ENCODE measurements around the gene GJB3.
"Not testable (repeated sequence)": the region's sequence is repeated elsewhere in the genome, so short reads cannot be mapped to it uniquely, and the experiment has no call there.

The GJB3 gene

DNA sequence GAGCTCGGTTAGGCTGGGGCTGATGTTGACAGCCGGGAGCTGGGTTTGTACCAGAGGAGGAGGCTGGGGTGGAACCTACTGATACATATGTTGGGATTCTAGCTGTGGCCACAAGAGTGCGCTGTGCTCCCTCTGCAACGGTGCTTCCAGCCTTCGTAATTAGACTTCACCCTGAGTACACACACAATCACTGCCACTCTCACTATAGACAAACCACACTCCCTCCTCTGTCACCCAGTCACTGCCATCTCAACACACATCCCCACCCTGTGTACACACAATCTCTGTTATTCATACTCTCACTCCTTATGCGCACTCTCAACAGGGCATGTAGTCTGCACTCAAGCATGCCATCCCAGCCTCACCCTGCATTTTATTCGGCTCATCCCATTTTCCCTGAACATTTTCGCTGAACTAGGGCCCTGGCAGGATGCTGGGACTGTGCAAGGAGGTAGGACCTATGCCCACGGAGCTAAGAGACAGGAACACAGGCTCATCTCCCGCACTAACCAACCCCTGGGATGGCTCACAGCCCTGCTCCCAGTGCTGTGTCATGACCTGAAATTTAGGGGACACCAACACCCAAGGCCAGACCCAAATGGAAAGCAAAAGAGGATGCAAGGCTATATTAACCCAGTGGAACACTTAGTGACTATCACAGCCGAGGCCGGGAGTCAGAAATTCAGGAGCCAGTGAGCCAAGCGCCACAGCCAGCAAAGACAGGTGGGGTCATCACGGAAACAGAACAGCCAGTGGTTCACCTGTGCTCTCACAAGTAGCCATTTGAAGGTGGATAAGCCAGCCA is 5.7 kb downstream of the GJB3 start:
- peak; percentile 79 for DNase-seq (ENCODE audit: low spot score)

DNA sequence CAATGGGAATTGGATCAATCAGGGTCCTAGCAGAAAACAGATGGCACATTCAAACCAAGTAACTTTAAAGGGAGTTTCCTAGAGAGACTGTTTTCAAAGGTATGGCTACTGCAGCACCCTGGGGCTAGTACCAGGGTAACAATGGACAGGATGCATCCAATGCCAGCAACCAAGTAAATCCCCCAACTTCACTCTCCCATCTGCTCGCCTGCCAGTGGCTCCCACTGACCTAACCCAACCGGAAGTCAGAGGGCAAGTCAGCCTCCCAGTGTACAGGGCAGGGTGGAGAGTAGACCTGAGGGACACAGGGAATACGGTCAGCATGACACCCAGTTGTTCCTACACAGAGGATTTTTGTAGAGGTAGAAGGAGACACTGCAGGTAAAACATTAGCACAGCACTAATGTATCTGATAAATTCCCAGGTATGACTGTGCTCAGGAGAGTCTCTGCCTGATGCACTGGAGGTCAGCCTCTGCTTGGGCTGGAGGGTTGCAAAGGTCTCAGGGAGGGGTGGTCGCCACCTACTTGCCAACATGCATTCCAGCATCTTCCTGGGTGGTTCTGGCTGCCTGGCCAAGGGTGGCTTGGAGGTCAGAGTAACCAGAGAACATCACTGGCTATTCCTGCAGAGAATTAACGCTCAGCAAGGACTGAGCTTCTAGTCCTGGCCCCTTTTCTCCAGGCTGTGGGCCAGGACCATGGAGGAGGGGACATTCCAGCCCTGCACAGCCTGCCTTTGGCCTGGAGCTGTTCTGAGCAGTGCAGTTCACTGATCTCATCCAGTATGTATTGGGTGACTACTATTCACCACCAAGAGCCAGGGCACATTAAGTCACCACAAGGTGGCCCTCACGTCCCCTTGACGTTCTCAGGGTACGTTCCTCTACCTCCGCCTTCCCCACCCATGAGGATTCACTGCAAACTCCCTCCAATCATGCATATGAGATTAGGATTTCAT is 6.7 kb downstream of the GJB3 start:
- peak; percentile 47 for DNase-seq (ENCODE audit: low spot score)

DNA sequence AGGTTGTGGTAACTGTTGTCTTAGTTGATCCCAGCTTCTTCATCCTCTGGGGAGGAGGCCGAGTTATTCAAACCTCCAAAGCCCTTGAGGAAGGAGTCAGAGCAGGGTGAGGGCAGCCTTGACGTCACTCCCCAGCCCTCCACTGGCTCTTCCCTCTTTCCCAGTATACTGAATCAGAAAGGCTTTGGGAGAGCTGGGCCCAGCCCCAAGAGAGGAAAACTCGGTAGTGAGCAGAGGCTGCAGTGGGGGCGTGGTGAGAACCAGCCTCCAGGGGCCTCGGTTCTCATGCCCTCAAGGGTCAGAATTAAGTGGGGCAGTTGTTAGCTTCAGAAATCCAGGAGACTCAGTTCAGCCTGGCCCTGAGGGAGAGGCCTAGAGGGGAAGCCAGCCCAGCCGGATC is 10.0 kb downstream of the GJB3 start:
- no peak for DNase-seq (ENCODE audit: low spot score)

DNA sequence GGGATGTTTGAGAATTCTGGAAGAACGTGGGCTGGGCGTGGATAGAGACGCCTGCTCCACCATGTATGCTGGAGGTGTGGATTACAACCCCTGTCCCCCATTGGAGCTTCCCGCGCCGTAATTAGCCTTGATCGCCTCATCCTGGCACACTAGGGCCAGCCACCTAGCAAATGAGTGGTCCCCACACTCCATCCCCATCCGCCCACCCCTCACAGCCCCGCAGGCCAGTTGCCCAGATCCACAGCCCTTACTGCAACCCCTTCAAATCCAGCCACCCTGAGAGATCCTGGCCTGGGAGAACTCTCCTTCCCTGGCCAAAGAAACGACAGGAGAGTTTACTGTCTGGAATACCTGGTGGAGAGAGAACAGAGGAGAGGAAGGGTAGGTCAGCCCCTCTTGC is 11.4 kb downstream of the GJB3 start:
- no peak for DNase-seq (ENCODE audit: low spot score)

DNA sequence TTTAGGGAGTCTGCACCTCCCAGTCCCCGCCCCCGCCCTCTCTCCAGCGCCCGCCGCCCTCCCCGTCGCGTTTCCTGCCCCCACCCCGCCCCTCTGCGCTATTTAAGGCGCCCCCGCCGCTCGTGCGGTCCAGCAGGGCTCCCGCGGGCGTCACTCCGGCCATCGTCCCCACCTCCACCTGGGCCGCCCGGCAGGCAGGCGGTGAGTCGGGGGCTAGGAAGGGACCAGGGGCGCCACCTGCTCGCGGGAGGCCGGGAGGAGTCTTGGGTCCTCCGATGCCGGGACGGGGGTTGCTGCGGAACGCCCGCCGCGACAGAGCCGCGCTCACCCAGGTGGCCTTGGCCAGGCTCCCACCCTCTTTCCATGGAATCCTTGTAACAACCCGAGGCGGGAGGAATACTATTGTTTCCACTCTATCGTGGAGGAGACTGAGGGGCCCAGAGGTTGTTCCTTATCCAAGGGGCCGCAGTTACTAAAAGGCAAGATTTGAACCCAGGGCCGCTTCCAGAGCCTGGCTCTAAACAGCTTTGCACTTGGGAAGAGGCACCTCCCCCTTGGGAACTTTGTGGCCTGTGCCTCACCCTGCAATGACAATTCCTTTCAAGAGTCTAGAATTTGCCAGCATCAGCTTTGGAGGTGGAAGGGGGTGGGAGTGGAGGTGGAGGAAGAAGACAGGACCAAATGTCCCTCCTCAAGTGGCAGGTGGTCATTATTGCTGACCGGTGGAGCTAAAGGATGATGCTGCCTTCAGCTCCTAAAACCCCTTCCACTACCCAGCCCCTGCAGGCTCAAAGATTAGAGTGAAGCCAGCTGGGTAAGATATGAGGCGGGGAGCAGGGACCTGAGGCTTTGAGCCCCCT is 12.1 kb downstream of the GJB3 start, which contains the start of gene GJA4:
TSS of gene GJA4 (plus strand) at position 132 of the 860 bp plus-strand sequence. CDS start 1,215 bp downstream, outside the sequence.
- DNase-seq (ENCODE audit: low spot score), result no peak

DNA sequence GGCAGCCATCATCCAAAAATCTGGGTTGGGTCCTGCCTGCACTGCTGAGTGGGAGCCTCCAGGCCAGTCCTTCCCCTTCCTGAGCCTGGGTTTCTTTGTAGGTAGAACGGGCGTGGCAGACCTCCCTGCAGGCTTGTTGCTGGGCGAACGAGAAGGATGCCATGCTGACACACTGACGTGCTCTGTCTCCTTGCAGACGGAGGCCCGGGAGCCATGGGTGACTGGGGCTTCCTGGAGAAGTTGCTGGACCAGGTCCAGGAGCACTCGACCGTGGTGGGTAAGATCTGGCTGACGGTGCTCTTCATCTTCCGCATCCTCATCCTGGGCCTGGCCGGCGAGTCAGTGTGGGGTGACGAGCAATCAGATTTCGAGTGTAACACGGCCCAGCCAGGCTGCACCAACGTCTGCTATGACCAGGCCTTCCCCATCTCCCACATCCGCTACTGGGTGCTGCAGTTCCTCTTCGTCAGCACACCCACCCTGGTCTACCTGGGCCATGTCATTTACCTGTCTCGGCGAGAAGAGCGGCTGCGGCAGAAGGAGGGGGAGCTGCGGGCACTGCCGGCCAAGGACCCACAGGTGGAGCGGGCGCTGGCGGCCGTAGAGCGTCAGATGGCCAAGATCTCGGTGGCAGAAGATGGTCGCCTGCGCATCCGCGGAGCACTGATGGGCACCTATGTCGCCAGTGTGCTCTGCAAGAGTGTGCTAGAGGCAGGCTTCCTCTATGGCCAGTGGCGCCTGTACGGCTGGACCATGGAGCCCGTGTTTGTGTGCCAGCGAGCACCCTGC is 13.2 kb downstream of the GJB3 start:
- peak; percentile 85 for DNase-seq (ENCODE audit: low spot score)

DNA sequence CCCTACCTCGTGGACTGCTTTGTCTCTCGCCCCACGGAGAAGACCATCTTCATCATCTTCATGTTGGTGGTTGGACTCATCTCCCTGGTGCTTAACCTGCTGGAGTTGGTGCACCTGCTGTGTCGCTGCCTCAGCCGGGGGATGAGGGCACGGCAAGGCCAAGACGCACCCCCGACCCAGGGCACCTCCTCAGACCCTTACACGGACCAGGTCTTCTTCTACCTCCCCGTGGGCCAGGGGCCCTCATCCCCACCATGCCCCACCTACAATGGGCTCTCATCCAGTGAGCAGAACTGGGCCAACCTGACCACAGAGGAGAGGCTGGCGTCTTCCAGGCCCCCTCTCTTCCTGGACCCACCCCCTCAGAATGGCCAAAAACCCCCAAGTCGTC is 13.8 kb downstream of the GJB3 start:
- DNase-seq (ENCODE audit: low spot score), result no peak

DNA sequence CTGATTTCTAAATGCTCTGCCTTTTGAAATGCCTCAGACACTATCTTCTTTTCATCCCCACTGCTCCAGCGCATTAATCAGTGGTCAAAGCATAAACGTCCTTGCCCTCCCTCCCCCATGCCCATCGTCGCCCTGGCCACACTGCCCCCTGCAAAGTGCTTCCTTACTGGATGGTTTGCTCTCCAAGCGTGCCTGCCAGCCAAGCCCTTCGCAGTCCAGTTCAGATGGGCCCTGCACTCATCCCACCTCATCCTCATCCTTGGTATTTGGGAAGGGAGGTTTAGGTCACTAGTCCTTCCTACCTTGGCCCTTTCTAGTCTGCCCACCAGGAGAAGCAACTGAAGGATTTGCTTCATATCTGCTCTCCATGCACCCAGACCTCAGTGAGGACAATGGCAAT is 14.9 kb downstream of the GJB3 start:
- no peak for DNase-seq (ENCODE audit: low spot score)

DNA sequence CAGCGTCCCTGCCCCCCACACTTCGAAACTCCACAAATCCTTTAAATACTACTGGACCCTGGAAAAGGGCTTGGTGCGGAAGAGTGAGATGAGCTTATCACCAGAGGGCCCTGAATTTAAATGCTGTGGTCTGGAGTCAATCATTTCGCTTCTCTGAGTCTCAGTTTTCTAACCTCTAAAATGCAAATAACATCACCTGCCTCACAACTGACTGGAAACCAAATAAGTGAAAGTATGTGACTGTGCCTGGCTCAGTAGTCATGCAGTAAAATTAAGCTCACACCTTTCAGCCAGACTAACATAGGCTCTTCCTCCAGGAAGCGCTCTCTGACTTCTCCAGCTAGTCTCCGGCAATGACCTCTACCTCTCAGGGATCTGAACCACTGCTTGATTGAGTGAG is 16.0 kb downstream of the GJB3 start:
- no peak for DNase-seq (ENCODE audit: low spot score)

DNA sequence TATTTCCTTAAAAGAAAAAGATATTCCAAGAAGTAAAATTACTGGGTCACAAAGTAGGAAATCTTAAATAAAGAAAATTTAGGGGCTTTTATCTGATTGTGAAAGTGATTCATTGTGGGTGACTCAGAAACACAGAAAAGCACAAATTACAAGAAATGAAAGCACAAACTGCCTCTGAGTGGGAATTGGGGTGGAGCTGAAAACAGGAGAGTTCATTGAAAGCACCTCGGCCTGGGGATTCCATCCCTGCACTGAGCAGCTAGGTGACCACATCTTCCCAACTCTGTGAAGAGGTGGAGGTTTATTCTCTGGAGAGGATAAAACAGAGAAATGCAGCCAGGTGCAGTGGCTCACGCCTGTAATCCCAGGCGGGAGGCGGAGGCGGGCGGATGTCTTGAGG is 19.2 kb downstream of the GJB3 start:
- no peak for DNase-seq (ENCODE audit: low spot score)

DNA sequence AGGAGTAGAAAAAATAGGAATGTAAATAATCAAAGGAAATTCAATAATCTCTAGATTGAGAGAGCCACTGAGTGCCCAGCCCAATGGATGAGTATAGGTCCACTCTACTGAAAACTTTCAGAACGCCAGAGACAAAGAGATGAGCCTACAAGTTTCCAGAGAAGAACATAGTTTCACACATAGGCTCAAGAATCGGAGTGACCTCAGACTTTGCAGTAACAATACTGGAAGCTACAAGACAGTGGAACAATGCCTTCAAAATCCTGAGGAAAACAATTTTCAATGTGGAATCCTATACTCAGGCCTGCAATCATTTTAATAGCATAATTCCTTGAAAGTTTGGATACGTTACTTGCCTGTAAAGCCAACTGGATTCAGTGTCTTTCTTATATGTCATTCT is 22.8 kb downstream of the GJB3 start:
- no peak for DNase-seq (ENCODE audit: low spot score)

DNA sequence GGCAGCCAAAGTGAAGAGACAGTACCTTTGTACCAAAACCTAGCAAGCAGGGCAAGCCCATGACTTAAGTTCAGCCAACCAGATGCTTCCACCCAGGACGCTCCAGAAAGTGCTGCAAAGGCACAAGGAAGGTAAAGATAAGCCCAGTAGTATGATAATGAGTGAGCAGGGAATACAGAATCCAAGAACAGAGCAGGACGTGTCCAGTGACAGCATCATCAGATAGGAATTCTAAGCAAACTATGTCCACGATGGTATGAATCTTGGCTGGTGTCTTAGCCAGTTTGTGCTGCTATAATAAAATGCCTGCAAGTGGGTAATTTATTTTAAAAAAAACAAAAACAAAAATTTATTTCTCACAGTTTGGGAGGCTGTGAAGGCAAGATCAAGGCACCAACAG is 25.4 kb downstream of the GJB3 start:
- peak; percentile 3 for DNase-seq (ENCODE audit: low spot score)

DNA sequence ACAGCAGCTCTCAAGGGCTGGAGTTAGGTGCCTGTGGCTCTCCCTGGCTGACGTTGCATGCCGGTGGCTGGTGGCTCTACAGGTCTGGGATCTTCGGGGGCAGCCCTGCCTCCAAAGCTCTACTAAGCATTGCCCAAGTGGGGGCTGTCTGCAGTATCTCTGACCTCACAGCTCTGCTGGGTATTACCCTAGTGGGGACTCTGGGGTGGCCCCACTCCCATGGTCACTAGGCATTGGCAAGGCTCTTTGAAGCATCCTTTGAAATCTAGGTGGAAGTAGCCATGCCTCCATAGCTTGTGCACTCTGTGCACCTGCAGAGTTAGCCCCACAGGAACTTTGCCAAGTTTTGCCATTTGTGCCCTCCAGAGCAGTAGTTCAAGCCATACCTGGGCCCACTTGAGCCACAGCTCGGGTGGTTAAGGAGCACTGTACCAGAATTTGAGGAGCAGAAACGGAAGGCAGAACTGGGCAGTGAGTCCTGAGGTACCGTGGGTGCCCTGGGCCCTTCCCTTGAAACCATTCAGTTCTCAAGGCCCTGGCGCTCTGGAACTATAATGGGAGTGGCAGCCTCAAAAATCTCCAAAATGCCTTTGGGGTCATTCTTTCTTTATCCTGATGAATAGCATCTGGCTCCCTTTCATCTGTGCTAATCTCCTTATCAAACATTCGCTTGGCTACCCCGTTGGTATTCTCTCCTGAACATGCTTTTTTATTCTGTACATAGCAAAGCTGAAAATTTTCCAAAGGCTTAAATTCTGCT is 27.2 kb downstream of the GJB3 start:
- no peak for DNase-seq (ENCODE audit: low spot score)

DNA sequence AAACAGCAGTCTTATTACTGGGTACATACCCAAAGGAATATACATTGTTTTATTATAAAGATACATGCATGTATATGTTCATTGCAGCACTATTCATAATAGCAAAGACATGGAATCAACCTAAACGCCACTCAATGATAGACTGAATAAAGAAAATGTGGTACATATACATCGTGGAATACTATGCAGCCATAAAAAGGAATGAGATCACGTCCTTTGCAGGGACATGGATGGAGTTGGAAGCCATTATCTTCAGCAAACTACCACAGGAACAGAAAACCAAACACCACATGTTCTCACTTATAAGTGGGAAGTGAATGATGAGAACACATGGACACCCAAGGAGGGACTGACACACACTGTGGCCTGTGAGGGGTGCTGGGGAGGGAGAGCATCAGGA is 29.8 kb downstream of the GJB3 start:
- DNase-seq (ENCODE audit: low spot score), result not testable (repeated sequence)

DNA sequence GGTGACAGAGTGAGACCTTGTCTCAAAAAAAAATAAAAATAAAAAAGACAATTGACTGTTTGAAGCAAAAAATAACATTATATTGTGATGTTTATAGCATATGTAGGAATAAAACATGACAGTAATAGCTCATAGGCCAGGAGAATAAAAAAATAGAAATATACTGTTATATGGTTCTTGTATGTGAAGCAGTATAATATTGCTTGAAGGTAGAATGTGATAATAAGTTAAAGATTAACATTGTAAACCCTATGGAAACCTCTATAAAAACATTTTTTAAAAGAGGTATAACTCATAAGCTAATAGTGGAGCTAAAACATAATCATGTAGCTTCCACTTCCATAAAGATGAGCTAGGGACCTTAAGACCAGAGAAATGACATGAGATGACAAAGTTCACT is 35.3 kb downstream of the GJB3 start:
- DNase-seq (ENCODE audit: low spot score), result no peak

DNA sequence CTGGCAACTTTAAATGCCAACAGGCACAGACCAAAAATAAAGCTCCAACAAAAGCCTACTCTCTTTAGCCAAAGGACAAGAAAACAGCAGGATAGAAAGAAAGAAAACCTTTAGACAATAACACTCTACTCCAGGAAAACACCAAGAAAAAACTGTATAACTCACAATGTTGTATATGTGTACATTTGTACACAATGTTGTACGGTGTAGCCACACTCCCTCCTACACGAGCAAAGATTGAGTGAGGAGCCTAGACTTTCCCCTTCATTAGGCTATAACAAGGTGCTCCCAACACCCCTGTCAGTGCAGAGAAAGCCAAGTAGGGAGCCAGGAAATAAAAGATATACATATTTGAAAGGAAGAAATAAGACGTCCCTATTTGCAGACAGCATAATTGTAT is 35.8 kb downstream of the GJB3 start:
- DNase-seq (ENCODE audit: low spot score), result no peak

DNA sequence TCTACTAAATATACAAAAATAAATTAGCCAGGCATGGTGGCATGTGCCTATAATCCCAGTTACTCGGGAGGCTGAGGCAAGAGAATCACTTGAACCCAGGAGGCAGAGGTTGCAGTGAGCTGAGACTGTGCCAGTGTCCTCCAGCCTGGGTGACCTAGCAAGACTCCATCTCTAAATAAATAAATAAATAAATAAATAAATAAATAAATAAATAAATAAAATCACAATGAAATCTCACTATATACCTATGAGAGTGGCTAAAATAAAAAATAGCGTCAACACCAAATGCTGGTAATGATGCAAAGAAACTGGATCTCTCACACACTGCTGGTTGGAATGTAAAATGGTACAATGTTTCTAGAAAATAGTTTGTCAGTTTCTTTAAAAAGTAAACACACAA is 37.8 kb downstream of the GJB3 start:
- DNase-seq (ENCODE audit: low spot score), result not testable (repeated sequence)

DNA sequence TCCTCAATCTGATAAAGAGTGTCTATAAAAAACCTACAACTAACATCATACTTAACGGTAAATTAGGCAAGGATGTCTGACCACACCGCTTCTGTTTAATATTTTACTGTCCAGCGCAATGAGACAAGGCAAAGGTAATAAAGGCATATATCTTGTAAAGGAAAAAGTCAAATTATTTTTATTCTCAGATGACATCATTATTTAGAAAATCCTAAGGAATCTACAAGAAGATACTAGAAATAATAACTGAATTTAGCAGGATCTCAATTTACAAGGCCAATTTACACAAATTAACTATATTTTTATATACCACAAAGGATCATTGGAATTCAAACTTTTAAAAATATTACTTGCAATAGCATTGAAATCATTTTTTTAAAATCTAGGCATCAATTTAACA is 41.2 kb downstream of the GJB3 start:
- DNase-seq (ENCODE audit: low spot score), result no peak

DNA sequence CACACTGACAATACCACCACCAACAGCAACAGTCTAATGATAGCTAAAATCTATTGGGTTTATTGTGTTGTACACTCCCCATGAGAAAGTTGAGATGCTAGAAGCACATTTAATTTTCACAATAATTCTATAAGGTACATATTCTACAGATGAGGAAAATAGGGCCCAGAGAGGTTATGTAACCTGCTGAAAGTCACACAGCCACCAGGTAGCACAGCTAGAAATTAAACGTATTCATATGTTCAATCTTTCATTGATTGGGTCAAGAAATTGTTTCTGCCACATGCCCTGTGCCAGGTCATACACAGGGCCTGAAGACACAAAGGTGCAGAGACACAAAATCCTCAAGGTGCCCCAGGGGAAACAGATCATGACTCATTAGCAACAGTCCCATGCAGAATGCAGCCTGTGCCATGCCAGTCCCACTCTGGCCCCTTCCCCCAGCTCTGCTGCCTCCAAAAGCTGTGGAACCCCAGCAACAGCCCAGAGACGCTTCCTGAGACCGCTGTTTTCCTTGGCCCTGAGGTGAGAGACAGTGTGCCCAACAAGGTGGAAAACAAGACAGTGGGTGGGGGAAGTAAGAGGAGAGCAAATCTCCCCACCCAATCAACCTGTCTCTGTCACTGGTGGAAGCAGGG is 43.9 kb downstream of the GJB3 start:
- no peak for DNase-seq (ENCODE audit: low spot score)

DNA sequence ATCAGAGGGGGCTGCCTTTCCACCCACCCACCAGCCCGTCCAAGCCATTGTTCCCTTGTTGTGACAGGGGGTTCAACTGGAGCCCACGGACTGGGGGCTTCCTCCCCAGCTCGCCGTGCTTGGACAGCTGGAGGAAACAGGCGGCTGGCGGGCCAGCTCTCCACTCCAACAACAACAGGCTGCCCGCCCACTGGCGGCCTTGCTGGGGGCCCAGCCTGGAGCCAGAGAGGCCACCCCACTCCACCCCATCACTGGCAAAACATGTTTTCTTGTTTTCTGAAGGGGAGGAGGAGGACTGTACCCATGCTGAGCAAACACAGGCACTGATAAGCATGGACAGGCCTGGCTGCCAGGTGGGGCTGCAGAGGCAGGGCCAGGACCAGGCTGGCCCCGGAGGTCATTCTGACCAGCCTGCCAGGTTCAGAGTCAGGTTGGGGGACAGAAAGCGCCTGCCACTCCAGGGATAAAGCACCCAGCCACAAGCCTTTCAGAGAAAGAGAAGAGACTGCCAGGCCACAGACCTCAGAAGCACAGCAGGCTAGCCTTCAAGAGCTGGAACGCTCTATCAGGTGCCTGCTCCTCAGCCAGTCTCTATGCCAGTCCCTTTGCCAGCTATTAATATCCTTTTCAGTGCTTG is 44.6 kb downstream of the GJB3 start:
- no peak for DNase-seq (ENCODE audit: low spot score)

Measured in kidney tubule cell (primary cell).